Hepatocyte (in vitro differentiated cells): Measurements from ENCODE around the gene NOS3. TPM values are rescaled to one million over a fixed set of nuclear protein-coding genes. Genes with fewer than 3 reads are reported as not detected.

ENCODE experiments used
- DNase-seq: peaks from one replicate; pipeline ENCODE4 v3.0.0-alpha.2; 2016; ENCODE audit warnings: low spot score
- H2AFZ ChIP-seq: fragments of 200-600 bp; sonication (generic); 2 replicates; pipeline ENCODE4 v1.6.0; 2016; ENCODE audit warnings: antibody characterized with exemption, mild to moderate bottlenecking
- H3K27ac ChIP-seq: fragments of 200-600 bp; sonication (generic); 2 replicates; pipeline ENCODE4 v1.5.1; 2016; ENCODE audit warnings: mild to moderate bottlenecking
- H3K27me3 ChIP-seq: fragments of 200-600 bp; sonication (generic); 2 replicates; pipeline ENCODE4 v1.6.1; 2016
- H3K36me3 ChIP-seq: fragments of 200-600 bp; sonication (generic); replicated peaks from 2 replicates; pipeline ENCODE4 v1.5.1; 2016; ENCODE audit warnings: low read depth; ENCODE audit not compliant: insufficient read depth
- H3K4me1 ChIP-seq: fragments of 200-600 bp; sonication (generic); 2 replicates; pipeline ENCODE4 v1.5.1; 2016; ENCODE audit warnings: mild to moderate bottlenecking, moderate library complexity; ENCODE audit not compliant: insufficient read depth
- H3K4me2 ChIP-seq: fragments of 200-600 bp; sonication (generic); 2 replicates; pipeline ENCODE4 v1.6.0; 2016
- H3K4me3 ChIP-seq: fragments of 200-600 bp; sonication (generic); 2 replicates; pipeline ENCODE4 v1.5.1; 2016; ENCODE audit warnings: mild to moderate bottlenecking
- H3K79me2 ChIP-seq: fragments of 200-600 bp; sonication (generic); 2 replicates; pipeline ENCODE4 v1.6.0; 2017; ENCODE audit warnings: mild to moderate bottlenecking
- H3K9me2 ChIP-seq: fragments of 200-600 bp; sonication (generic); replicated peaks from 2 replicates; pipeline ENCODE4 v1.6.0; 2017; ENCODE audit warnings: mild to moderate bottlenecking; ENCODE audit not compliant: insufficient read depth
- H3K9me3 ChIP-seq: fragments of 200-600 bp; sonication (generic); 2 replicates; pipeline ENCODE4 v1.5.1; 2016; ENCODE audit warnings: low read depth, mild to moderate bottlenecking
- H4K20me1 ChIP-seq: fragments of 200-600 bp; sonication (generic); 2 replicates; pipeline ENCODE4 v1.6.0; 2016; ENCODE audit warnings: mild to moderate bottlenecking; ENCODE audit not compliant: insufficient read depth, poor library complexity, severe bottlenecking
- EZH2 ChIP-seq: fragments of 200-600 bp; sonication (generic); IDR thresholded peaks from 2 replicates; pipeline ENCODE4 v1.6.1; 2016; ENCODE audit warnings: antibody characterized with exemption, mild to moderate bottlenecking, borderline replicate concordance
- EZH2phosphoT487 ChIP-seq: fragments of 200-600 bp; sonication (generic); IDR thresholded peaks from one replicate; pipeline ENCODE4 v1.6.1; 2018; ENCODE audit warnings: antibody characterized with exemption, mild to moderate bottlenecking, low read depth, moderate library complexity; ENCODE audit not compliant: unreplicated experiment, severe bottlenecking
- WGBS: methylation state at CpG from one replicate; pipeline ENCODE4 v1.1.6; 2016; ENCODE audit warnings: low lambda C conversion rate; ENCODE audit errors: missing lambda C conversion rate; 5-methylcytosine and 5-hydroxymethylcytosine counted together
- polyA plus RNA-seq: library from polyadenylated mRNA; unstranded; fragments of >200 nt; fragmentation: Nextera tagmentation; extraction: Ambion mirVana; gene quantifications from 2 replicates; pipeline ENCODE4 v1.2.1, GENCODE V29; 2016
- total RNA-seq: library from RNA; depleted of rRNA; stranded (reverse); fragments of >200 nt; gene quantifications from 2 replicates; pipeline ENCODE4 v1.2.3, GENCODE V29; 2014
- TF ChIP-seq, protein P1 (sequence below): fragments of 200-600 bp; sonication (generic); IDR thresholded peaks from 2 replicates; pipeline ENCODE4 v1.5.1; 2016; ENCODE audit warnings: antibody characterized with exemption, mild to moderate bottlenecking; ENCODE audit not compliant: poor library complexity

The NOS3 gene
- total and polyA plus RNA-seq, 2 experiments from 2014 or later: 9.8 to 17.4 TPM

DNA sequence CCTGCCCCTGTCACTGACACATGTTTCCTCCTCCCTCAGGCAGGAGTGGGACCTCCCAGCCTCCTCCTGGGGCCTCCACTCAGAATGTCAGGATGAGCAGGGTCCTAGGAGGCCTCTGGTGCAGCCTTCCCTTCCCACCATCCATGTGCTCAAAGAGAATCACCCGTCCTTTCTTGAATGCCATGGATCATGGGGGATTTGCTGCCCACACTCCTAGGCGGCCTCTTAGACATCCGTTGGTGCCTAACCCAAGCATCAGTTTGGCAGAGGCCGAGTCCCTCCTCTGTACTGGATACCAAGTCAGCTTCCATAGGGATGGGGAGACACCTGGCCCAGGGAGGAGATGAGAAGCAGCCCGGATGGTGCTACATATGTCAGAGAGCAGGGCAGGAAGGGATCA, 7.0 kb downstream of the NOS3 start:
- no peaks in the 10 kb centered on the region for H4K20me1 ChIP-seq
- no peaks in the 10 kb centered on the region for H3K27me3 ChIP-seq
- H3K36me3 ChIP-seq: no peaks in the 10 kb centered on the region
- H3K4me3 ChIP-seq: no peak overlapping the region
- H3K9me3 ChIP-seq: no peaks in the 10 kb centered on the region
- no peak for DNase-seq
- H3K4me2 ChIP-seq: no peak overlapping the region
- H3K79me2 ChIP-seq: no peaks in the 10 kb centered on the region
- 89% methylated on average over 5 of the region's 5 CpGs for WGBS
- H2AFZ ChIP-seq: no peak overlapping the region
- no peaks in the 10 kb centered on the region for H3K9me2 ChIP-seq
- H3K4me1 ChIP-seq: peaks cover 5% of the 10 kb centered on the region
- H3K27ac ChIP-seq: no peak overlapping the region
- no peak for TF ChIP-seq EZH2phosphoT487
- TF ChIP-seq, protein P1, sequence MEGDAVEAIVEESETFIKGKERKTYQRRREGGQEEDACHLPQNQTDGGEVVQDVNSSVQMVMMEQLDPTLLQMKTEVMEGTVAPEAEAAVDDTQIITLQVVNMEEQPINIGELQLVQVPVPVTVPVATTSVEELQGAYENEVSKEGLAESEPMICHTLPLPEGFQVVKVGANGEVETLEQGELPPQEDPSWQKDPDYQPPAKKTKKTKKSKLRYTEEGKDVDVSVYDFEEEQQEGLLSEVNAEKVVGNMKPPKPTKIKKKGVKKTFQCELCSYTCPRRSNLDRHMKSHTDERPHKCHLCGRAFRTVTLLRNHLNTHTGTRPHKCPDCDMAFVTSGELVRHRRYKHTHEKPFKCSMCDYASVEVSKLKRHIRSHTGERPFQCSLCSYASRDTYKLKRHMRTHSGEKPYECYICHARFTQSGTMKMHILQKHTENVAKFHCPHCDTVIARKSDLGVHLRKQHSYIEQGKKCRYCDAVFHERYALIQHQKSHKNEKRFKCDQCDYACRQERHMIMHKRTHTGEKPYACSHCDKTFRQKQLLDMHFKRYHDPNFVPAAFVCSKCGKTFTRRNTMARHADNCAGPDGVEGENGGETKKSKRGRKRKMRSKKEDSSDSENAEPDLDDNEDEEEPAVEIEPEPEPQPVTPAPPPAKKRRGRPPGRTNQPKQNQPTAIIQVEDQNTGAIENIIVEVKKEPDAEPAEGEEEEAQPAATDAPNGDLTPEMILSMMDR: no peak

DNA sequence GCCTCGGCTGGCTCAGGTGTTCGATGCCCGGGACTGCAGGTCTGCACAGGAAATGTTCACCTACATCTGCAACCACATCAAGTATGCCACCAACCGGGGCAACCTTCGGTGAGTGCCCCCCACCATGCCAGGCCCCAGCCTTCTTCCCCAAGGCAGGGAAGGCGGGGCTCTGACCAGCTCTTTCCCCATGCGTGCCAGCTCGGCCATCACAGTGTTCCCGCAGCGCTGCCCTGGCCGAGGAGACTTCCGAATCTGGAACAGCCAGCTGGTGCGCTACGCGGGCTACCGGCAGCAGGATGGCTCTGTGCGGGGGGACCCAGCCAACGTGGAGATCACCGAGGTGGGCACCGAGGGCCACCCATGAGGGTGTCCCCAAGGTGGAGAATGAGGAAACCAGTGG, 7.5 kb downstream of the NOS3 start:
- no peaks in the 10 kb centered on the region for H3K79me2 ChIP-seq
- no peaks in the 10 kb centered on the region for H3K9me2 ChIP-seq
- H4K20me1 ChIP-seq: no peaks in the 10 kb centered on the region
- peaks cover 5% of the 10 kb centered on the region for H3K4me1 ChIP-seq
- TF ChIP-seq EZH2 (no peak), EZH2phosphoT487 (no peak)
- TF ChIP-seq, protein P1: no peak
- DNase-seq: no peak
- H3K27ac ChIP-seq: no peak overlapping the region
- H3K36me3 ChIP-seq: no peaks in the 10 kb centered on the region
- H3K4me3 ChIP-seq: no peak overlapping the region
- WGBS: 95% methylated on average over 20 of the region's 20 CpGs
- no peak overlapping the region for H2AFZ ChIP-seq
- H3K9me3 ChIP-seq: no peaks in the 10 kb centered on the region
- H3K4me2 ChIP-seq: no peak overlapping the region
- H3K27me3 ChIP-seq: no peaks in the 10 kb centered on the region

DNA sequence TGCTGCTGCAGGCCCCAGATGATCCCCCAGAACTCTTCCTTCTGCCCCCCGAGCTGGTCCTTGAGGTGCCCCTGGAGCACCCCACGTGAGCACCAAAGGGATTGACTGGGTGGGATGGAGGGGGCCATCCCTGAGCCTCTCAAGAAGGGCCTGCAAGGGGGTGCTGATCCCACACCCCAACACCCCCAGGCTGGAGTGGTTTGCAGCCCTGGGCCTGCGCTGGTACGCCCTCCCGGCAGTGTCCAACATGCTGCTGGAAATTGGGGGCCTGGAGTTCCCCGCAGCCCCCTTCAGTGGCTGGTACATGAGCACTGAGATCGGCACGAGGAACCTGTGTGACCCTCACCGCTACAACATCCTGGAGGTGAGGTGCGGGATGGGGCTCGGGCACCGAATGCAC, 8.2 kb downstream of the NOS3 start:
- no peaks in the 10 kb centered on the region for H3K9me2 ChIP-seq
- H2AFZ ChIP-seq: no peak overlapping the region
- no peak for DNase-seq
- WGBS: 93% methylated on average over 12 of the region's 12 CpGs
- H3K9me3 ChIP-seq: no peaks in the 10 kb centered on the region
- H3K4me1 ChIP-seq: peaks cover 5% of the 10 kb centered on the region
- no peaks in the 10 kb centered on the region for H3K36me3 ChIP-seq
- no peak overlapping the region for H3K4me3 ChIP-seq
- no peak overlapping the region for H3K27ac ChIP-seq
- no peaks in the 10 kb centered on the region for H3K79me2 ChIP-seq
- H3K4me2 ChIP-seq: no peak overlapping the region
- H3K27me3 ChIP-seq: no peaks in the 10 kb centered on the region
- H4K20me1 ChIP-seq: no peaks in the 10 kb centered on the region
- TF ChIP-seq EZH2 (no peak), EZH2phosphoT487 (no peak)
- TF ChIP-seq, protein P1: no peak
